IMR-90 (cell line): ENCODE results near the gene ISCU. TPM values are rescaled to one million over a fixed set of nuclear protein-coding genes. Genes with fewer than 3 reads are reported as not detected.
A peak's percentile ranks its signal among the peaks of the same experiment; 100 is the strongest.

Source experiments
- ATAC-seq: fragments of 200-7000 bp; cut with Tn5 transposase; 2 replicates; pipeline ENCODE4 v1.9.1; 2020; ENCODE audit warnings: low read depth, mild to moderate bottlenecking, moderate library complexity
- BruUV-seq: library from RNA; stranded (reverse); fragments of 400-500 nt; replicated peaks from 2 replicates; lab custom pipeline; 2021; lab: Mats Ljungman, UMichigan
- CTCF ChIA-PET: fragments of 300-600 bp; formaldehyde crosslinking; extraction: SDS; loops from one replicate; lab custom pipeline; 2021; ENCODE audit warnings: antibody characterized with exemption; lab: Yijun Ruan, JAX
- POLR2A ChIA-PET: fragments of 300-600 bp; sonication (Branson Sonifier 250); formaldehyde crosslinking; loops from one replicate; lab custom pipeline; 2022; ENCODE audit warnings: antibody characterized with exemption; ENCODE audit not compliant: unreplicated experiment; lab: Charles Lee
- DNase-seq: peaks from one replicate; pipeline ENCODE4 v3.0.0; 2013
- H2AFZ ChIP-seq: replicated peaks from 2 replicates; pipeline ENCODE3; 2013; ENCODE audit warnings: low read length, mild to moderate bottlenecking; ENCODE audit not compliant: poor library complexity
- H2AK5ac ChIP-seq: 2 replicates; pipeline ENCODE4 v1.6.1; 2013; ENCODE audit warnings: low read depth, low read length, inconsistent platforms
- H2AK9ac ChIP-seq: replicated peaks from 2 replicates; pipeline ENCODE3; 2013; ENCODE audit warnings: mild to moderate bottlenecking, low read depth, low read length, moderate library complexity; ENCODE audit not compliant: poor library complexity
- H2BK120ac ChIP-seq: 2 replicates; pipeline ENCODE4 v1.6.1; 2013; ENCODE audit warnings: low read depth, low read length, inconsistent platforms
- H2BK15ac ChIP-seq: 3 replicates; pipeline ENCODE4 v1.6.1; 2013; ENCODE audit warnings: low read depth, low read length, inconsistent platforms
- H2BK20ac ChIP-seq: 2 replicates; pipeline ENCODE4 v1.6.1; 2013; ENCODE audit warnings: low read depth, mild to moderate bottlenecking, inconsistent platforms, low read length, moderate library complexity
- H2BK5ac ChIP-seq: 2 replicates; pipeline ENCODE4 v1.6.1; 2013; ENCODE audit warnings: mild to moderate bottlenecking, low read depth, low read length, inconsistent platforms; ENCODE audit not compliant: poor library complexity, severe bottlenecking
- H3K14ac ChIP-seq: replicated peaks from 2 replicates; pipeline ENCODE4 v1.6.1; 2013; ENCODE audit warnings: low read depth, low read length, inconsistent platforms
- H3K18ac ChIP-seq: 2 replicates; pipeline ENCODE4 v1.6.1; 2013; ENCODE audit warnings: low read depth, low read length, control low read depth
- H3K23ac ChIP-seq: 2 replicates; pipeline ENCODE4 v1.6.1; 2013; ENCODE audit warnings: low read depth, low read length, inconsistent platforms
- H3K27ac ChIP-seq: 2 replicates; pipeline ENCODE4 v1.5.1; 2013; ENCODE audit warnings: mild to moderate bottlenecking, control low read depth, low read length; ENCODE audit not compliant: insufficient read depth
- H3K27me3 ChIP-seq: 2 replicates; pipeline ENCODE4 v1.6.1; 2013; ENCODE audit warnings: low read length; ENCODE audit not compliant: control insufficient read depth, insufficient read depth
- H3K36me3 ChIP-seq: 2 replicates; pipeline ENCODE4 v1.6.1; 2013; ENCODE audit warnings: low read length, mixed read lengths; ENCODE audit not compliant: control insufficient read depth, insufficient read depth
- H3K4ac ChIP-seq: 2 replicates; pipeline ENCODE4 v1.6.1; 2013; ENCODE audit warnings: low read depth, low read length, inconsistent platforms
- H3K4me1 ChIP-seq: 2 replicates; pipeline ENCODE4 v1.6.1; 2013; ENCODE audit warnings: low read length, mixed read lengths; ENCODE audit not compliant: control insufficient read depth, insufficient read depth
- H3K4me2 ChIP-seq: 2 replicates; pipeline ENCODE4 v1.6.1; 2013; ENCODE audit warnings: low read depth, mild to moderate bottlenecking, control low read depth, low read length, moderate library complexity
- H3K4me3 ChIP-seq: 2 replicates; pipeline ENCODE4 v1.5.1; 2013; ENCODE audit warnings: low read depth, mild to moderate bottlenecking, control low read depth, low read length, moderate library complexity; ENCODE audit not compliant: insufficient read depth
- H3K56ac ChIP-seq: 2 replicates; pipeline ENCODE4 v1.6.1; 2013; ENCODE audit warnings: low read length, inconsistent platforms; ENCODE audit not compliant: insufficient read depth; ENCODE audit errors: extremely low read depth
- H3K79me1 ChIP-seq, 2 experiments: 2 replicates each; pipeline ENCODE4 v1.6.1; 2013; ENCODE audit warnings: low read length in 2 of 2, inconsistent platforms in 1 of 2, low read depth in 1 of 2
- H3K9ac ChIP-seq: 2 replicates; pipeline ENCODE4 v1.6.1; 2013; ENCODE audit warnings: low read depth, low read length, control low read depth
- H3K9me1 ChIP-seq: 2 replicates; pipeline ENCODE4 v1.6.1; 2013; ENCODE audit warnings: low read length, inconsistent platforms; ENCODE audit not compliant: insufficient read depth
- H3K9me3 ChIP-seq: 2 replicates; pipeline ENCODE4 v1.6.1; 2013; ENCODE audit warnings: low read length; ENCODE audit not compliant: control insufficient read depth, insufficient read depth
- H4K20me1 ChIP-seq: 2 replicates; pipeline ENCODE4 v1.6.1; 2013; ENCODE audit warnings: low read length, inconsistent platforms; ENCODE audit not compliant: insufficient read depth
- H4K5ac ChIP-seq: 2 replicates; pipeline ENCODE4 v1.6.1; 2013; ENCODE audit warnings: mild to moderate bottlenecking, low read depth, low read length, control low read depth
- H4K8ac ChIP-seq, 2 experiments: 2 replicates each; pipeline ENCODE4 v1.6.1; 2013; ENCODE audit warnings: low read depth in 2 of 2, low read length in 2 of 2, control low read depth in 1 of 2, inconsistent platforms in 1 of 2
- H4K91ac ChIP-seq: 2 replicates; pipeline ENCODE4 v1.6.1; 2013; ENCODE audit warnings: low read depth, low read length, inconsistent platforms; ENCODE audit not compliant: insufficient read depth
- BHLHE40 ChIP-seq: fragments of 150-350 bp; IDR thresholded peaks from 2 replicates; pipeline ENCODE4 v1.6.1; 2016; ENCODE audit warnings: mild to moderate bottlenecking, low read depth, low read length
- CHD1 ChIP-seq: IDR thresholded peaks from 2 replicates; pipeline ENCODE4 v1.6.1; 2012; ENCODE audit warnings: low read depth, low read length, improper control_type of control experiment
- FOS ChIP-seq: fragments of 150-350 bp; IDR thresholded peaks from 2 replicates; pipeline ENCODE4 v1.6.1; 2016; ENCODE audit warnings: low read depth, low read length
- MAZ ChIP-seq: IDR thresholded peaks from 2 replicates; pipeline ENCODE4 v1.6.1; 2012; ENCODE audit warnings: low read depth, mild to moderate bottlenecking, low read length, improper control_type of control experiment, moderate library complexity, borderline replicate concordance
- MXI1 ChIP-seq: IDR thresholded peaks from 2 replicates; pipeline ENCODE4 v1.6.1; 2012; ENCODE audit warnings: low read depth, mild to moderate bottlenecking, low read length, moderate library complexity, borderline replicate concordance
- RAD21 ChIP-seq: IDR thresholded peaks from 2 replicates; pipeline ENCODE4 v1.6.1; 2012; ENCODE audit warnings: low read length, improper control_type of control experiment
- RCOR1 ChIP-seq: IDR thresholded peaks from 2 replicates; pipeline ENCODE4 v1.6.1; 2012; ENCODE audit warnings: mild to moderate bottlenecking, low read length, improper control_type of control experiment; ENCODE audit not compliant: insufficient replicate concordance
- RFX5 ChIP-seq: IDR thresholded peaks from 2 replicates; pipeline ENCODE4 v1.8.0; 2012; ENCODE audit warnings: low read depth, mild to moderate bottlenecking, low read length, moderate library complexity
- SMC3 ChIP-seq: fragments of 150-350 bp; IDR thresholded peaks from 2 replicates; pipeline ENCODE4 v1.6.1; 2016; ENCODE audit warnings: low read depth, mild to moderate bottlenecking, antibody characterized with exemption, low read length, moderate library complexity
- WGBS, 2 experiments: methylation state at CpG; one replicate each; pipeline versions ENCODE4 v1.1.5 to v1.1.7; 2013; ENCODE audit warnings: missing lambda C conversion rate in 2 of 2; ENCODE audit not compliant: insufficient read length in 1 of 2; ENCODE audit errors: extremely low coverage in 2 of 2; 5-methylcytosine and 5-hydroxymethylcytosine counted together
- dilution Hi-C: fragments of 300-500 bp; cut with HindIII; formaldehyde crosslinking; loops from one replicate; pipeline ENCODE4 v1.14.3; 2018; ENCODE audit warnings: low sequenced_read_pairs; ENCODE audit not compliant: unreplicated experiment
- in situ Hi-C: fragments of 300-500 bp; cut with MboI; formaldehyde crosslinking; loops from 3 replicates; pipeline ENCODE4 v1.14.3; 2019; ENCODE audit warnings: low sequenced_read_pairs, inconsistent platforms, mixed read lengths
- intact Hi-C: fragments of 100-400 bp; cut with micrococcal nuclease; formaldehyde crosslinking; loops from 2 replicates; pipeline ENCODE4 v1.10.0; 2022
- polyA plus RNA-seq, 3 experiments: library from polyadenylated mRNA; depleted of rRNA; stranded (reverse); fragments of >200 nt; gene quantifications; 2 replicates each; pipeline ENCODE4 v1.2.3, GENCODE V29; 2012; ENCODE audit warnings: low replicate concordance in 1 of 3
- total RNA-seq: library from RNA; depleted of rRNA; stranded (reverse); fragments of >200 nt; gene quantifications from 2 replicates; pipeline ENCODE4 v1.2.3, GENCODE V29; 2012
- TF ChIP-seq, protein P1 (sequence below): conservative IDR thresholded peaks from 2 replicates; pipeline ENCODE4 v1.5.1; 2012; ENCODE audit warnings: mild to moderate bottlenecking, low read depth, low read length, improper control_type of control experiment

The ISCU gene
- total and polyA plus RNA-seq, 2 of the 4 experiments (the other 2 are of a cell fraction) = 52.7 to 87.2 TPM

DNA sequence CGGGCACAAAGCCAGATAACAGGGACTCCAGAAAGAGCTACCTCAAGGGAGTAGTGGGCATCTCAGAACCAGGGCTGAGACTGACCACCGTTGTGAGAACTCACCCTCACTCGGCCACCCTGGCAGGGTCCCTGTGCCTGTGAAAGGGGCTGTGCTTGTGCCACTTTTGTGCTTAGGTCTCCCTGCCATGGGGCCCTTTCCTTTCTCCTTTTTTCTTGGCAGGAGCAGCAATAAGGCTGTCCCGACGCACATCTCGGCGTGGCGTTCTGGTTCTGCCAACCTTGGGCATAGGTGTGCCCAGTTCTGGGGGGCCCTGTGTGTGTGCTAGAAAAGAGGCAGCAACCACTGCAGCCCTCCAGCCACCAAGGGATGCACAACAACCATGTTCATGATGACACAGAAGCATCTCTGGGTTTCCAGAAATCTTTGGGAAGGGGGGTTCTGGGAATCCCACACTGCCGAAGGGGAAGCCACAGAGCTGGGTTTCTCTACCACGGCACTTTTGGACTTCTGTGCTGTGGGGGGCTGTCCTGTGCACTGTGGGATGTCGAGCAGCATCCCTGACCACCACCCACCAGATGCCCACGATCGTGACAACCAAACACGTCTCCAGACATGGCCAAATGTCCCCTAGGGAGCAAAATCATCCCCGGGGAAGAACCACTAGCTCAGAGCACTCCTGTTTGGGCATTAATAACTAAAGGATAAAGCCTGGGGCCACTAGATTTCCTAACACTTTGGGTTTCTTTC, 48.6 kb downstream of the ISCU start (continued):
- TF ChIP-seq SMC3 (no peak), MXI1 (no peak)

DNA sequence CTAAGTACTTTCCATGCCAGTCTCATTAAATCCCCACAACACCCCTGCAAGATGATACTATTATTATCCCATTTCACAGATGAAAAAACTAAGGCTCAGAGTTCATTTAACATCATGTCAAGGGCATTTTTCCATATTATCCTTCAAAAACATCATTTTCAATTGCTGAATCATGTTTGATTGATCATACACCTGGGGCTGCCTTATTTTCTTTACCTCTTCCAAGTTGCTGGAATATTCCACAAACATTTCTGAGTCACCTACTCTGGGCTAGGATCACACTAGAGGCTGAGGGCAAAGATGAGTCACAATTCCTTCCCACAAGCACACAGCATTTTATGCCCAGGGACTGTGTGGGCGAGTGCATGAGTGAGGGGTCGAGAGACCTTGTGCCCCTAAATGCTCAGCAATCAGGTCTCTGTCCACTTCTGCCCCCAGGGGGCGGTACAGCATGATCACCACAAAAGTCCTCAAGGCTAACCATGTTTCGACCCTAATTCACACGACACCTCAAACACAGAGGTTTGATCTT, 49.6 kb downstream of the ISCU start:
- peak; percentile 55 for ATAC-seq
- BruUV-seq = no TSS peak
- WGBS, 2 experiments = no CpG with 5 or more reads among the region's 5 CpGs

More for the DNA sequence above, 49.6 kb downstream of the ISCU start:
- peak overlapping the region; percentile 65 for H3K23ac ChIP-seq
- H3K79me1 ChIP-seq = peaks cover 0 to 5% of the 10 kb centered on the region in 2 experiments; a peak in 1 of 4 replicates
- no peak overlapping the region for H3K4me3 ChIP-seq
- dilution Hi-C loops = no loop called here
- no peaks in the 10 kb centered on the region for H3K27me3 ChIP-seq
- no peak overlapping the region; the same call in 2 of the 3 replicates for H2BK15ac ChIP-seq
- intact Hi-C loops = loop anchor here (2.0 kb wide), 1 partner anchor 339 kb away; no protein-coding TSS in a partner anchor
- peaks cover 16% of the 10 kb centered on the region for H3K4me1 ChIP-seq
- H3K4me2 ChIP-seq = no peak overlapping the region
- no peak overlapping the region for H3K9ac ChIP-seq
- no peak overlapping the region for H3K27ac ChIP-seq
- peak overlapping the region; percentile 82 for H3K14ac ChIP-seq
- peak overlapping the region in 1 of 2 experiments; percentile 57; a peak in 2 of 4 replicates for H4K8ac ChIP-seq
- peaks cover 4% of the 10 kb centered on the region; the same call in 1 of the 2 replicates for H3K9me1 ChIP-seq
- H2BK20ac ChIP-seq = peak overlapping the region; percentile 38
- TF ChIP-seq MAZ = 0 out of 2 replicates have a peak, but pooled peaks have one; percentile 28
- no peak for TF ChIP-seq RFX5
- TF ChIP-seq FOS = peak; percentile 90
- TF ChIP-seq, protein P1, sequence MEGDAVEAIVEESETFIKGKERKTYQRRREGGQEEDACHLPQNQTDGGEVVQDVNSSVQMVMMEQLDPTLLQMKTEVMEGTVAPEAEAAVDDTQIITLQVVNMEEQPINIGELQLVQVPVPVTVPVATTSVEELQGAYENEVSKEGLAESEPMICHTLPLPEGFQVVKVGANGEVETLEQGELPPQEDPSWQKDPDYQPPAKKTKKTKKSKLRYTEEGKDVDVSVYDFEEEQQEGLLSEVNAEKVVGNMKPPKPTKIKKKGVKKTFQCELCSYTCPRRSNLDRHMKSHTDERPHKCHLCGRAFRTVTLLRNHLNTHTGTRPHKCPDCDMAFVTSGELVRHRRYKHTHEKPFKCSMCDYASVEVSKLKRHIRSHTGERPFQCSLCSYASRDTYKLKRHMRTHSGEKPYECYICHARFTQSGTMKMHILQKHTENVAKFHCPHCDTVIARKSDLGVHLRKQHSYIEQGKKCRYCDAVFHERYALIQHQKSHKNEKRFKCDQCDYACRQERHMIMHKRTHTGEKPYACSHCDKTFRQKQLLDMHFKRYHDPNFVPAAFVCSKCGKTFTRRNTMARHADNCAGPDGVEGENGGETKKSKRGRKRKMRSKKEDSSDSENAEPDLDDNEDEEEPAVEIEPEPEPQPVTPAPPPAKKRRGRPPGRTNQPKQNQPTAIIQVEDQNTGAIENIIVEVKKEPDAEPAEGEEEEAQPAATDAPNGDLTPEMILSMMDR = peak; percentile 47
- TF ChIP-seq SMC3 = peak; percentile 12; the same call in 1 of the 2 replicates
- TF ChIP-seq RAD21 = peak; percentile 39
- peak; percentile 58 for TF ChIP-seq RCOR1
- no peak for TF ChIP-seq CHD1
- TF ChIP-seq BHLHE40 = peak; percentile 44; the same call in 1 of the 2 replicates
- peaks cover 3% of the 10 kb centered on the region; the same call in 1 of the 2 replicates for H3K9me3 ChIP-seq
- peak overlapping the region; percentile 71 for H2AFZ ChIP-seq
- in situ Hi-C loops = no loop called here
- H3K56ac ChIP-seq = no peak overlapping the region
- H4K20me1 ChIP-seq = no peaks in the 10 kb centered on the region
- no peak overlapping the region; the same call in 1 of the 2 replicates for H4K91ac ChIP-seq
- peak overlapping the region; percentile 67 for H2AK9ac ChIP-seq
- H2BK120ac ChIP-seq = peak overlapping the region; percentile 93
- CTCF ChIA-PET = no interaction called here
- no peaks in the 10 kb centered on the region for H3K36me3 ChIP-seq
- POLR2A ChIA-PET = no interaction called here
- H3K18ac ChIP-seq = 0 out of 2 replicates have a peak overlapping the region, but pooled peaks have one; percentile 5
- H4K5ac ChIP-seq = no peak overlapping the region; the same call in 1 of the 2 replicates
- DNase-seq = peak; percentile 89
- peak overlapping the region; percentile 36 for H2BK5ac ChIP-seq
- H3K4ac ChIP-seq = peak overlapping the region; percentile 85
- peak overlapping the region; percentile 14 for H2AK5ac ChIP-seq
